IMR-90 (cell line): ENCODE measurements around the gene FAM110D. TPM values are rescaled to one million over a fixed set of nuclear protein-coding genes. Genes with fewer than 3 reads are reported as not detected.

Source experiments
- ATAC-seq: fragments of 200-7000 bp; cut with Tn5 transposase; 2 replicates; pipeline ENCODE4 v1.9.1; 2020; ENCODE audit warnings: low read depth, mild to moderate bottlenecking, moderate library complexity
- BruUV-seq: library from RNA; stranded (reverse); fragments of 400-500 nt; replicated peaks from 2 replicates; lab custom pipeline; 2021; lab: Mats Ljungman, UMichigan
- CTCF ChIA-PET: fragments of 300-600 bp; formaldehyde crosslinking; extraction: SDS; loops from one replicate; lab custom pipeline; 2021; ENCODE audit warnings: antibody characterized with exemption; lab: Yijun Ruan, JAX
- POLR2A ChIA-PET: fragments of 300-600 bp; sonication (Branson Sonifier 250); formaldehyde crosslinking; loops from one replicate; lab custom pipeline; 2022; ENCODE audit warnings: antibody characterized with exemption; ENCODE audit not compliant: unreplicated experiment; lab: Charles Lee
- DNase-seq: peaks from one replicate; pipeline ENCODE4 v3.0.0; 2013
- H2AFZ ChIP-seq: replicated peaks from 2 replicates; pipeline ENCODE3; 2013; ENCODE audit warnings: low read length, mild to moderate bottlenecking; ENCODE audit not compliant: poor library complexity
- H2AK5ac ChIP-seq: 2 replicates; pipeline ENCODE4 v1.6.1; 2013; ENCODE audit warnings: low read depth, low read length, inconsistent platforms
- H2AK9ac ChIP-seq: replicated peaks from 2 replicates; pipeline ENCODE3; 2013; ENCODE audit warnings: mild to moderate bottlenecking, low read depth, low read length, moderate library complexity; ENCODE audit not compliant: poor library complexity
- H2BK120ac ChIP-seq: 2 replicates; pipeline ENCODE4 v1.6.1; 2013; ENCODE audit warnings: low read depth, low read length, inconsistent platforms
- H2BK15ac ChIP-seq: 3 replicates; pipeline ENCODE4 v1.6.1; 2013; ENCODE audit warnings: low read depth, low read length, inconsistent platforms
- H2BK20ac ChIP-seq: 2 replicates; pipeline ENCODE4 v1.6.1; 2013; ENCODE audit warnings: low read depth, mild to moderate bottlenecking, inconsistent platforms, low read length, moderate library complexity
- H2BK5ac ChIP-seq: 2 replicates; pipeline ENCODE4 v1.6.1; 2013; ENCODE audit warnings: mild to moderate bottlenecking, low read depth, low read length, inconsistent platforms; ENCODE audit not compliant: poor library complexity, severe bottlenecking
- H3K14ac ChIP-seq: replicated peaks from 2 replicates; pipeline ENCODE4 v1.6.1; 2013; ENCODE audit warnings: low read depth, low read length, inconsistent platforms
- H3K18ac ChIP-seq: 2 replicates; pipeline ENCODE4 v1.6.1; 2013; ENCODE audit warnings: low read depth, low read length, control low read depth
- H3K23ac ChIP-seq: 2 replicates; pipeline ENCODE4 v1.6.1; 2013; ENCODE audit warnings: low read depth, low read length, inconsistent platforms
- H3K27ac ChIP-seq: 2 replicates; pipeline ENCODE4 v1.5.1; 2013; ENCODE audit warnings: mild to moderate bottlenecking, control low read depth, low read length; ENCODE audit not compliant: insufficient read depth
- H3K27me3 ChIP-seq: 2 replicates; pipeline ENCODE4 v1.6.1; 2013; ENCODE audit warnings: low read length; ENCODE audit not compliant: control insufficient read depth, insufficient read depth
- H3K36me3 ChIP-seq: 2 replicates; pipeline ENCODE4 v1.6.1; 2013; ENCODE audit warnings: low read length, mixed read lengths; ENCODE audit not compliant: control insufficient read depth, insufficient read depth
- H3K4ac ChIP-seq: 2 replicates; pipeline ENCODE4 v1.6.1; 2013; ENCODE audit warnings: low read depth, low read length, inconsistent platforms
- H3K4me1 ChIP-seq: 2 replicates; pipeline ENCODE4 v1.6.1; 2013; ENCODE audit warnings: low read length, mixed read lengths; ENCODE audit not compliant: control insufficient read depth, insufficient read depth
- H3K4me2 ChIP-seq: 2 replicates; pipeline ENCODE4 v1.6.1; 2013; ENCODE audit warnings: low read depth, mild to moderate bottlenecking, control low read depth, low read length, moderate library complexity
- H3K4me3 ChIP-seq: 2 replicates; pipeline ENCODE4 v1.5.1; 2013; ENCODE audit warnings: low read depth, mild to moderate bottlenecking, control low read depth, low read length, moderate library complexity; ENCODE audit not compliant: insufficient read depth
- H3K56ac ChIP-seq: 2 replicates; pipeline ENCODE4 v1.6.1; 2013; ENCODE audit warnings: low read length, inconsistent platforms; ENCODE audit not compliant: insufficient read depth; ENCODE audit errors: extremely low read depth
- H3K79me1 ChIP-seq, 2 experiments: 2 replicates each; pipeline ENCODE4 v1.6.1; 2013; ENCODE audit warnings: low read length in 2 of 2, inconsistent platforms in 1 of 2, low read depth in 1 of 2
- H3K9ac ChIP-seq: 2 replicates; pipeline ENCODE4 v1.6.1; 2013; ENCODE audit warnings: low read depth, low read length, control low read depth
- H3K9me1 ChIP-seq: 2 replicates; pipeline ENCODE4 v1.6.1; 2013; ENCODE audit warnings: low read length, inconsistent platforms; ENCODE audit not compliant: insufficient read depth
- H3K9me3 ChIP-seq: 2 replicates; pipeline ENCODE4 v1.6.1; 2013; ENCODE audit warnings: low read length; ENCODE audit not compliant: control insufficient read depth, insufficient read depth
- H4K20me1 ChIP-seq: 2 replicates; pipeline ENCODE4 v1.6.1; 2013; ENCODE audit warnings: low read length, inconsistent platforms; ENCODE audit not compliant: insufficient read depth
- H4K5ac ChIP-seq: 2 replicates; pipeline ENCODE4 v1.6.1; 2013; ENCODE audit warnings: mild to moderate bottlenecking, low read depth, low read length, control low read depth
- H4K8ac ChIP-seq, 2 experiments: 2 replicates each; pipeline ENCODE4 v1.6.1; 2013; ENCODE audit warnings: low read depth in 2 of 2, low read length in 2 of 2, control low read depth in 1 of 2, inconsistent platforms in 1 of 2
- H4K91ac ChIP-seq: 2 replicates; pipeline ENCODE4 v1.6.1; 2013; ENCODE audit warnings: low read depth, low read length, inconsistent platforms; ENCODE audit not compliant: insufficient read depth
- SMC3 ChIP-seq: fragments of 150-350 bp; IDR thresholded peaks from 2 replicates; pipeline ENCODE4 v1.6.1; 2016; ENCODE audit warnings: low read depth, mild to moderate bottlenecking, antibody characterized with exemption, low read length, moderate library complexity
- WGBS, 2 experiments: methylation state at CpG; one replicate each; pipeline versions ENCODE4 v1.1.5 to v1.1.7; 2013; ENCODE audit warnings: missing lambda C conversion rate in 2 of 2; ENCODE audit not compliant: insufficient read length in 1 of 2; ENCODE audit errors: extremely low coverage in 2 of 2; 5-methylcytosine and 5-hydroxymethylcytosine counted together
- dilution Hi-C: fragments of 300-500 bp; cut with HindIII; formaldehyde crosslinking; loops from one replicate; pipeline ENCODE4 v1.14.3; 2018; ENCODE audit warnings: low sequenced_read_pairs; ENCODE audit not compliant: unreplicated experiment
- in situ Hi-C: fragments of 300-500 bp; cut with MboI; formaldehyde crosslinking; loops from 3 replicates; pipeline ENCODE4 v1.14.3; 2019; ENCODE audit warnings: low sequenced_read_pairs, inconsistent platforms, mixed read lengths
- intact Hi-C: fragments of 100-400 bp; cut with micrococcal nuclease; formaldehyde crosslinking; loops from 2 replicates; pipeline ENCODE4 v1.10.0; 2022
- polyA plus RNA-seq, 3 experiments: library from polyadenylated mRNA; depleted of rRNA; stranded (reverse); fragments of >200 nt; gene quantifications; 2 replicates each; pipeline ENCODE4 v1.2.3, GENCODE V29; 2012; ENCODE audit warnings: low replicate concordance in 1 of 3
- total RNA-seq: library from RNA; depleted of rRNA; stranded (reverse); fragments of >200 nt; gene quantifications from 2 replicates; pipeline ENCODE4 v1.2.3, GENCODE V29; 2012
- TF ChIP-seq, protein P1 (sequence below): fragments of 150-350 bp; IDR thresholded peaks from 2 replicates; pipeline ENCODE4 v1.6.1; 2016; ENCODE audit warnings: low read depth, mild to moderate bottlenecking, low read length, moderate library complexity, borderline replicate concordance

Gene FAM110D
- total and polyA plus RNA-seq, 2 of the 4 experiments (the other 2 are of a cell fraction) = not detected

DNA sequence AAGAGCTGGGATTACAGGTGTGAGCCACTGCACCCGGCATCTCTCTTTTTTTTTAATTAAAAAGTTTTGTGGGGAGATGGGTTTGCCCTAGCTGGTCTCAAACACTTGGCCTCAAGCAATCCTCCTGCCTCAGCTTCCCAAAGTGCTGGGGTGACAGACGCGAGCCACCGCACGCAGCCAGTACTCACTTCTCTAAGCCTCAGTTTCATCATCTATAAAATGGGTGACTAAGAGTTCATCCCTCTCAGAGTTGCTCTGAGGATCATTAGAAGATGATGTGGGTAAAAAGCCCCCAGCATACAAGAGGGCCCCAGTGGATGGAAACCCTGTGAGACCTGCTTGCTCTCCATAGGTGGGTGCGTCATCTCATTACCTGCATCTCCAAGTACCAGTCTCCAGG, 29.0 kb downstream of the FAM110D start:
- Histone ChIP-seq H3K18ac (no peak overlapping the region), H3K23ac (no peak overlapping the region), H3K27me3 (peaks cover 6% of the 10 kb centered on the region), H4K8ac (no peak overlapping the region), H3K14ac (no peak overlapping the region), H3K9me1 (no peaks in the 10 kb centered on the region), H4K5ac (no peak overlapping the region), H3K4me3 (no peak overlapping the region), H2AK9ac (no peak overlapping the region), H4K20me1 (no peaks in the 10 kb centered on the region), H2BK20ac (no peak overlapping the region), H3K4me2 (no peak overlapping the region), H3K9ac (no peak overlapping the region), H2BK15ac (no peak overlapping the region), H3K79me1 (no peaks in the 10 kb centered on the region), H2BK120ac (no peak overlapping the region), H3K4ac (no peak overlapping the region), H3K9me3 (no peaks in the 10 kb centered on the region), H3K4me1 (no peaks in the 10 kb centered on the region), H3K27ac (no peak overlapping the region), H2BK5ac (no peak overlapping the region), H3K56ac (no peak overlapping the region), H2AK5ac (no peak overlapping the region), H4K91ac (no peak overlapping the region), H3K36me3 (no peaks in the 10 kb centered on the region), H2AFZ (no peak overlapping the region)
- WGBS, 2 experiments = no CpG with 5 or more reads among the region's 6 CpGs
- no peak for ATAC-seq
- dilution Hi-C loops (no loop called here), intact Hi-C loops (no loop called here), in situ Hi-C loops (no loop called here)
- no peak for DNase-seq
- POLR2A ChIA-PET = no interaction called here
- TF ChIP-seq, protein P1, sequence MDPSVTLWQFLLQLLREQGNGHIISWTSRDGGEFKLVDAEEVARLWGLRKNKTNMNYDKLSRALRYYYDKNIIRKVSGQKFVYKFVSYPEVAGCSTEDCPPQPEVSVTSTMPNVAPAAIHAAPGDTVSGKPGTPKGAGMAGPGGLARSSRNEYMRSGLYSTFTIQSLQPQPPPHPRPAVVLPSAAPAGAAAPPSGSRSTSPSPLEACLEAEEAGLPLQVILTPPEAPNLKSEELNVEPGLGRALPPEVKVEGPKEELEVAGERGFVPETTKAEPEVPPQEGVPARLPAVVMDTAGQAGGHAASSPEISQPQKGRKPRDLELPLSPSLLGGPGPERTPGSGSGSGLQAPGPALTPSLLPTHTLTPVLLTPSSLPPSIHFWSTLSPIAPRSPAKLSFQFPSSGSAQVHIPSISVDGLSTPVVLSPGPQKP = no peak
- no peak for TF ChIP-seq SMC3
- CTCF ChIA-PET = no interaction called here
- BruUV-seq = no TSS peak
